HG03558 (cell line): ENCODE data around the gene PSMG2.
"Not testable (repeated sequence)": the region's sequence is repeated elsewhere in the genome, so short reads cannot be mapped to it uniquely, and the experiment has no call there.

Experiments used
- ATAC-seq: cut with Tn5 transposase; IDR thresholded peaks from one replicate; pipeline ENCODE4 v1.9.1; 2021; ENCODE audit warnings: moderate number of reproducible peaks; ENCODE audit not compliant: unreplicated experiment; ENCODE audit errors: extremely low read depth

Gene PSMG2

DNA sequence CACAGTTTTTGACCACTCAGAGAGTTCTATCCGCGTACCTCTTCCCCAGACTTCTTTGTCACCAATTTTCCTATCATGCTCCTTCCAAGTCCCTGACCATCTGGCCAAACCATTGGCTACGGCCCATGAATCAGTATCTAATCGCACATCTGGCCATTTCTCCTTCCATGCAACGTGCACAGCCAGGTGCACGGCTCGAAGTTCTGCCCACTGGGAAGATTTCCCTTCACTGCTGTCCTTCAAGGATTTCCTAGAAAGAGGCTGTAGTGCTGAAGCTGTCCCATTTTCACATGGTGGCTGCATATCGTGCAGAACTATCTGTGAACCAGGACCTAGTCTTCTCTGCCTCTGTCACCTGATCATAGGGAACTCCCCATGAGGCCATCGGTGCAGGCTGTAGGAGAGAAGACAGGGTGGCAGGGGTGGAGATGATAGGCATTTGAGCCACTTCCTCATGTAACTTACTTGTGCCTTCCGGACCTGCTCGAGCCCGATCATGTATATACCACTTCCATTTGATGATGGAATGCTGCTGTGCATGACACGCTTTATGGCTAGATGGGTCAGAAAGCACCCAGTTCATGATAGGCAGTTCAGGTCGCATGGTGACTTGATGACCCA is 53.9 kb downstream of the PSMG2 start:
- ATAC-seq, result not testable (repeated sequence)

DNA sequence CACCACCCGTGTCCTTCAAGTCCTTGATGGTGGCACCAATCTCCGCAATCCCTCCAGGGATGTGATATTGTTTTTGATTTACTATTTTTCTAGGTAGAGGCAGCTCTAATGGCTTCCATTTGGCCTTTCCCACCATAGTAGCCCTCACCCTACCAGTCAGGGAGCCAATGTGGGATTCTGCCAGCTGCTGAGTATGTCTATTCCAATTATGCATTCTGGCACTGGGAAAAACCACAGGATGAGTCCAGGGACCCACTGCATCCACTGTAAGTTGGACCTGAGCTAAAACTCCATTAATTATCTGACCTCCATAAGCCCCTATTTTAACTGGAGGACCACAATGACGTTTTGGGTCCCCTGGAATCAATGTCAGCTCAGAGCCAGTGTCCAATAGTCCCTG is 55.7 kb downstream of the PSMG2 start:
- not testable (repeated sequence) for ATAC-seq

DNA sequence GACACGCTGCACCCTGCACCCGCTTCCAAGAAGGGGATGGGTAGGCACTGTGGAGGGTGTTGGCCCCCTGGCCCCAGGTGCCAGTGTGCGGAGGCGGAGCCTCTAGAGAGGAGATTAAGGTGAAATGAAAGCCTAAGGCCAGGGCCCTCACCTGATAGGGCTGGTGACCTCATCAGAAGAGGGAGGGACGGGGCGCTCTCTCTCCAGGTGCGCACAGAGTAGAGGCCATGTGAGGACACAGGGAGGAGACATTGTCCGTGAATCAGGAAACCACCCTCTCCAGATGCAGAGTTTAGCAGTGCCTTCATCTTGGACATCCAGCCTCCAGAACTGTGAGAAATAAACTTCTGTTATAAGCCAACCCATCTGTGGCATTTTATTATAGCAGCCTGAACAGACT is 62.3 kb downstream of the PSMG2 start:
- ATAC-seq, result no peak

DNA sequence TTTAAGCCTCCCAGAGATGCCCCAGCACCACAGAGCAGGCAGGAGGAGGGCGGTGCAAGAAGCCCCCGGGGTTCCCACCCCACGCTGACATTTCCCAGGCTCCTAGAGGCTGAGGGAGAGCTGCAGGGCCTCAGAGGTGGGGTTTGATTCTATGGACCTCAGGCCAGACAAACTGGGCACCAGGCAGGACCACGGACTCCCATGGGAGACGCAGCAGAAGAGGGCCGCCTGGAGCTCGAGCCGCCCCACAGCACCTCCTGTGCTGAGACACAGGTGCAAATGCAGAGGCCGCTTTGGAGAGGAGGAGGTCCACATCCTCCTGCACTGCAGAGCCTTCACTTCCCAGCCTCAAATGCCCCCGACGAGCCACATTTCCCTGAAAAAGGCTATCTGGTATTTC is 62.7 kb downstream of the PSMG2 start:
- no peak for ATAC-seq

DNA sequence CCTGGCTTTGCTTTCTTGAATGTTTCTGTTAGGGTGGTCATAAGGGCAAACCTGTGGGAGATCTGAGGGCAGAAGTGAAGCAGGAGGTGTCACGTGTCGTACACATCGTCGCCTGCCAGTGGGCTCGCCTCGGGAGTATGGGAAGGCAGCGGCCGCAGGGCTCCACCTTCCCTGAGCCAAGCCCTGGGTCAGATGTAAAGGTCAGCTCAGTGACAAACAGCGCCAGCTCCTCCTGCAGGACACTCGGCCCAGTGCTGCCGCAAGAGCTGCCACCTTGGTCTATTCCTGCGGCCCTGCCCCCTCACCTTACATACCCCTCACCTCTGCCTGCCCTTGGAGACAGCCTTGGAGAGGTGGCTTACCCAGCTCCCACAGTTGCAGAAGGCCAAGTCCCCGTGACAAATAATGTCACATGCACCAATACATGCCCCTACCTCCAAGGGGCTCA is 64.2 kb downstream of the PSMG2 start:
- no peak for ATAC-seq

DNA sequence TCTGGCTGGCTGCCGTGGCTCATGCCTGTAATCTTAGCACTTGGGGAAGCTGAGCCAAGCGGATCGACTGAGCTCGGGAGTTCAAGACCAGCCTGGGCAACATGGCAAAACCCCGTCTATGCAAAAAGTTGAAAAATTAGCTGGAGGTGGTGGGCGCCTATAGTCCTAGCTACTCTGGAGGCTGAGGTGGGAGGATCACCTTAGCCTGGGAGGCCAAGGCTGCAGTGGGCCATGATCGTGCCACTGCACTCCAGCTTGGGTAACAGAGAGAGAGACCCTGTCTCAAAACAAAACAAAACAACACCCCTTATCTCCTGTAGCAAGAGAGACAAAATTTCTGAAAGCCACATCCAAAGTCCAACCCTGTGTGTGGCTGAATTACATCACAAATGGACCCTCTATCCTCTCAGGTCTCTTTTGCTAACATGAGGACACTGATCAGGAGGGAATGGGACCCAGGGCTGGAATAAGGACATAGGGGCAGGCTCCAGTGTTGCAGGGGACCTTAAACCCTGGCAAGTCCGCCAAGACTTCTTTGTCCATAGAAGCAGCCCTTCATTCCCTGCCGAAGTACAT is 64.8 kb downstream of the PSMG2 start:
- ATAC-seq, result no peak

DNA sequence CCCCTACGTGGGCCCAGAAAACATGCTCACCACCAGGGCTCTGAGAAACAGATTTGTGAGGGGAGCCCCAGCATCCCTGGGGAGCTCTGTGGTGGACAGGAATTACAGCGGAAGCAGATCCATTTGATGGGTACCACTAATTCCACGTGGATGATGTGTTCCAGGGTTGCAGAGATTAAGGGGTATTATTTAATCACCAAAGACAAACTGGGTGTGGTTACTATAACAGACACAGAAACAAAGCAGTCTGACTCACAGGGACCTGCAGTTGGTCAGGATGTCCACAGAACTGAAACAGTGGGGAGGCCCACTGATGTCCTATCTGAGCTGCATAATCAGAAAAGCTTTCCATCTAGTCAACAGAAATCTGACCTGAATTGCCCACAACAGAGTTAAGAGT is 65.8 kb downstream of the PSMG2 start:
- no peak for ATAC-seq

DNA sequence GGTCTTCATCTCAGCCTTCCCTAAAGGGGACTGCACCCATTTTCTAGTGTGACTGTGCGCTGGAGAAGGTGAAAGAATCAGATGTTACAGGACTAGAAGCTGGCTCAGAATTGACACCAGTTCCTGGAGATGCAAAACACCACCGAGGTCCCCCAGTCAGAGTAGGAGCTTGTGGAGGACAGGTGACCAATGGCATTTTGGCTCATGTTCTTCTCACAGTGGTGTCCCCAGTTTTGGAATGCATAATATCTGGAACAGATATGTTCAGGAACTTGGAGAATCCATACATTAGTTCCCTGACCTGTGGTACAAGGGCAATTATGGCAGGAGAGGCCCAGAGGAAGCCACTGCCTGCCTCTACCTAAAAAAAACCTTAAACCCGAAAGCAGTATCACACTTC is 66.3 kb downstream of the PSMG2 start:
- ATAC-seq, result no peak

DNA sequence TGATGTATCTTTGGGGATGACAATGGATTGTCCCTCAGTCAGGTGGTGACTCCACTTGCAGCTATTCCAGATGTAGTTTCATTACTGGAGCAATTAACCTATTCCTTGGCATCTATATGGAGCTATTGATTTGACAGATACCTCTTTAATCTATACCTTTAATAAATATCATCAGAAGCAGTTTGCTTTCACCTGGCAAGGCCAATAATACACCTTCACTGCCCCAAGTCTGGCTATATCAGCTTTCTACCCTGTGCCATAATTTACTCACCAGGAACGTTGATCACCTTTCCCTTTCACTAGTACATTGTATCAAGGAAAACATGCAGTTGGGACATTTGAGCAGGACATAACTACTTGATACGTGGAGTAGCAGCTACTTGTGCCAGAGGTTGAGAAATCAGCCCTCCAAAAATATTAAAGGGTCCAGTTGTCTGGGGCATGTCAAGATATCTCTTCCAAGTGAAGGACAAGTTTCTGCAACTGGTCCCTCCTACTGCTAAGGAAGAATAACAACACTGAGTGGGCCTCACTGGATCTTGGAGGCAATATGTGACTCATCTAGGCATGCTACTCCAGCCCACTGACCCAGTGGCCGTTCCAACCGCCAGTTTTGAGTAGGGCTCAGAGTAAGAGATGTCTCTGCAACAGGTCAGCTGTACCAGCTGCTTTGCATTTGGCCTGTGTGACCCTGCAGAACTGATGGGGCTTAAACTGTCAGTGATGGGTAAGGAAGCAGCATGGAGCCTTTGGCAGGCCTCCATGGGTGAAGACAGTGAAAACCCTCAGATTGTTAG is 67.0 kb downstream of the PSMG2 start:
- ATAC-seq, result no peak

DNA sequence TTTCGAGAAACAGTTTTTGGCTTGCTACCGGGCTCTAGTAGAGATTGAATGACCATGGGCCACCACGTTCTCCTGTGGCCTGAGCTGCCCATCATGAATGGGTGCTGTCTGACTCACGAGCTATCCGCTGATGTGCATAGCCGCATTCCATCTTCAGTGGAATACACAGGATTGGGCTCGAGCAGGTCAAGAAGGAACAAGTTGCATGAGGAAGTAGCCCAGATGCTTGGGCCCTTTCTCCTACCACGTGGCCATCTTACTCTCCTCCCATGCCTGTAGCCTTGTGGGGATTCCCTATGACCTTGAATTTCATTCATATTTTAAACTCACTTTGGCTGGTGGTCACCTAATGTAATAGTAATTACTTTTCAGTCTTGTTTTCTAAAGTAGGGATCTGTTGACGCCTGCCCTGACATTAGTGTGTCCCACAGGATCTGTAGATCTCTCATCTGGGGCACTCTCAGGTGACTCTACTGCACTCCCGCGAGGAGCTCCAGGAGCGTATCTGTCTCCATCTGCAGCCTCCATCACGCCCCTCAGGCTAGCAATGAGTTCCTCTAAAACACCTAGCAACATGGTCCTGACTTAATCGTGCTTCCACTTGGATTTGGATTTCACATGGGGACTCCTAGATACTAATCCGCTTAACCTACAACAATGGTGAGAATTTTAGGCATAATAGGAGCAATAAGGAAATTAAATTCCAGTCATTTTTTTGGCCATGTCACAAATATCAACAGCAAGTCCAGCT is 67.8 kb downstream of the PSMG2 start:
- ATAC-seq, result no peak

DNA sequence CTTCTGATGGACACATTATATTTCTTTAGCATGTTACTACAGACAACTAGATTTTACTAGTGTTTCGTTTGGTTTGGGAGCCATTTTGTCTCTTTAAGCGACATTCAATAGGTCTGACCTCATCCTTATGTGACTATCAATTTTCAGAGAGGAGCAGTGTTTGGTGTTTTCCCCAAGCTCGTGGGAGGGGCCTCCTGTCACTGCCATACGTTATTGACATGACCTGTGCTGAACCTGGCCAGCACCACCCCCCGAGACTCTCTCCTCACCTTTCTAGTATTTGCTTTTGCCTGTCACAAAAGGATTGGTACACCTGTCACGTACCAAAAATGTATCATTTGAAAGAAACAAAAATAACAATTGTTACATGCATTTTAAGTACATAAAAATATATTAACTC is 69.3 kb downstream of the PSMG2 start:
- ATAC-seq, result no peak

DNA sequence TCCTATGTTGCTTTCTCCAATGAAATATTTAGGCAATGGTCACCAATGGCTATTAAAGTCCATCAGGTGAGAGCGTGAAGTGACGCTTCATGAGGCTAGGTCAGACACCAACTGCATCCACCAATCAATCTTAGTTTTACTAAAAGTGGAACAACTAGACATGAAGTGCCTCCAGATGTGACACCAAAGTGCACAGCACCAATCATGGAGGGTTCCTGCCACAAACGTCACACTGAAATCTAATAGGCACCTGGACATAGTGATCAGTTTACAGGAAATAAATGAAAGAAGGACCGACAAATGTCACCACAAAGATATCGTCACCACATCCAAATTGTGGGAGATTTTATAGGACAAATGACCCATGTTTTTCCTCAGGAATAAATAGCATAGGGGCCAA is 70.5 kb downstream of the PSMG2 start:
- ATAC-seq, result no peak

DNA sequence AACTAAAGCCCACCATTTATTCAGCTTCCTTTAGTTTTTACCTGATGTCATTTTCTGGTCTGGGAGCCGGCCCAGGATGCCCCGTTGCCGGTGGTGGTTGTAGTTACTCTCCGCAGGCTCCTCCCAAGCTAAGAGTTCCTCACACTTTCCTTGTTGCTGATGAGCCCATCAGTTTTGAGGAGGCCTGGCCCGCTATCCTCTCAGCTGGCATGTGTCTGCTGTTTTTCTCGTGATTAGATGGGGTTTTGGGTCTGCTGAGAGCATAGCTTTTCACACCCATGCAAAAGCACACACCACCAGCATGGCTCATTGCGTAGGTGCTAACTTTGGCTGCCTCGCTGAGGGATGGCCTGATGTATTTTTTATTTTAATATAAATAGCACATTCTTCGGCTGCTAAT is 72.1 kb downstream of the PSMG2 start:
- no peak for ATAC-seq
